ENCODE results near the gene SLC43A1.

SLC43A1 gene

DNA sequence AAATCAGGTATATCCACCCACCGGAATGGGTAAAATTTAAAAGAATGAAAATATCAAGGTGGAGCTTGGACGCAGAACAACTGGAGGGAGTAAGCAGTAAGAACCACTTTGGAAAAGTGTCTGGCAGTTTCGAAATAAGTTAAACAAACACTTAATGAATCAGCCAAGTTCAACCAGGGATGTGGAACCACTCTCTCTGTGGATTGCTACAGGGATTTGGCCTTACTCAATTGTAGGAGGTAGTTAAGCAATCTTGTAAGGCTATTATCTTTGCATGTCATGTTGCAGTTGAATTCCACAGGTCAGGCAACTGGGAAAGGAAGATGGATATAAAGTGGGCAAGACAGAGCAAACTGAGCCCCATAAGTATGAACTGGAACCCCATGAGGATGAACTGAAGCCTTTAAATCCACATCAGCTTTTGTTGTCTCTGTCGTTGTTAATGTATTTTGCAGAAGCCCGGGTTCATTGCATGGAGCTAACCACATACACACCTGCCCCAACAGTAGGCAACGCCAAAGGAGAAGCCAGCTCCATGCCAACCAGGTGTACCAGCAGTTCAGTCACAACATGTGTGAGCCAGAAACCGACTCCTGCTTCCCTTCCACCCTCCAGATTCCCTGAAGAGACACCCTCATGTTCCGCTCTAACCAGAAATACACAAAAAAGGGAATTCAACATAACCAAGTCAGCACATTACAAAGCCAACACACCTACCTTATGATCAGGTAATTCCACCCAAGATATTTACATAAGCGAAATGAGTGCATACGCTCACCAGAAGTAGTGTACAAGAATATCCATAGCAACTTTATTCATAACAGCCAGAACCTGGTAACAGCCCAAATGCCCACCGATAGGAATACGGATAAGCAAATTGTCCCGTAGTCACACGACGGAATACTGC is 80.6 kb downstream of the SLC43A1 start:
- DNase-seq (ENCODE audit: low read depth in 2 of 3, low spot score in 2 of 3) = no peak

Data from activated CD8-positive, alpha-beta memory T cell treated with anti-CD3 and anti-CD28 coated beads for 48 hours (primary cell).